GM18520 (cell line): ENCODE measurements around the gene IL13.
"Not testable (repeated sequence)": the region's sequence is repeated elsewhere in the genome, so short reads cannot be mapped to it uniquely, and the experiment has no call there.

Experiments
- ATAC-seq: cut with Tn5 transposase; IDR thresholded peaks from one replicate; pipeline ENCODE4 v1.9.1; 2021; ENCODE audit not compliant: unreplicated experiment

The IL13 gene

DNA sequence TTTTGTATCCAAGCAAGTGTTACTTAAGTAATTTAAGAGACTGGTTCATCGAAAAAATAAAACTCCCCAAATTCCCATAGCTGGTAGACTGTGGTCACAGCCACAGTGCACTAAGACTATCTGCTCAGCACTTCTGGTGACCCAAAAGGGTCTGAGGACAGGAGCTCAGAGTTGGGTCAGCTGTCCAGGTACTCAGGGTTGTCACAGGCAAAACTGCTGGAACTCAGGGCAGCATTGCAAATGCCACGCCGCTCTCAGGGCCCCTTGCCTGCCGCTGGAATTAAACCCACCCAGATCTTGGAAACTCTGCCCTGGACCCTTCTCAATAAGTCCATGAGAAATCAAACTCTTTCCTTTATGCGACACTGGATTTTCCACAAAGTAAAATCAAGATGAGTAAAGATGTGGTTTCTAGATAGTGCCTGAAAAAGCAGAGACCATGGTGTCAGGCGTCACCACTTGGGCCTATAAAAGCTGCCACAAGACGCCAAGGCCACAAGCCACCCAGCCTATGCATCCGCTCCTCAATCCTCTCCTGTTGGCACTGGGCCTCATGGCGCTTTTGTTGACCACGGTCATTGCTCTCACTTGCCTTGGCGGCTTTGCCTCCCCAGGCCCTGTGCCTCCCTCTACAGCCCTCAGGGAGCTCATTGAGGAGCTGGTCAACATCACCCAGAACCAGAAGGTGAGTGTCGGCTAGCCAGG is at the start of gene IL13:
TSS of gene IL13 (plus strand) at position 498 of the 705 bp plus-strand sequence. CDS start at position 512, 14 bp downstream.
- no peak for ATAC-seq

DNA sequence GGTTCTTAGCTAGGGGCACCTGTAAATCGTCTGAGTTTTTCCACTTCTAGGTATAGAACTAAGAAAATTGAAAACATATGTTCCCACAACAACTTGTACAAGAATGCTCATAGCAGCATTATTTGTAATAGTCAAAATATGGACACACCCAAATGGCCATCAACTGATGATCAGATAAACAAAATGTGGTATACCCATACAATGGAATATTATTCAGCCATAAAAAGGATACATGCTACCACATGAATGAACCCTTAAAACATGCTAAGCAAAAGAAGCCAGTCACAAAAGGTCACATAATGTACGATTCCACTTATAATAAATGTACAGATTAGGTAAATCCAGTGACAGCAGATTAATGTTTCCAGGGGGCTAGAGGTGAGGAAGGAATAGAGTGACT is 46.0 kb upstream of the IL13 start:
- ATAC-seq, result no peak

DNA sequence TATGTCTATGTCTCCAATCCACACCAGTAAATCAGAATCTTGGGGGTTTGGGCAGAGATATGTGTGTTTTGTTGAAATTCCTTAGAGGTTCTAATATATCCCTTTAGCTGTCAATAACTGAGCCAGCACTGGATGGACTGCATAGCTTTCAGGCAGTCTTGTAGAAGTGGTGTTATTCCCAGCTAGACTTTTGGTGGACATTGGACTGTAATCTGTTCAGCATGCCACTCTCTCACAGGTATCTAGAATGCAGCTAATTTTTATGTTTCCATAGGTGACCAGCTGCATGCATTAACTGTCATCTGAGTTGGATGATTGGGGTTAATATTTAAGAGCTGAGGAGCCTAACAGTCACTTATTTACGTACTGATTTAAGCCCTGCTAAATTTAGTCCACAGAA is 45.1 kb upstream of the IL13 start:
- no peak for ATAC-seq

DNA sequence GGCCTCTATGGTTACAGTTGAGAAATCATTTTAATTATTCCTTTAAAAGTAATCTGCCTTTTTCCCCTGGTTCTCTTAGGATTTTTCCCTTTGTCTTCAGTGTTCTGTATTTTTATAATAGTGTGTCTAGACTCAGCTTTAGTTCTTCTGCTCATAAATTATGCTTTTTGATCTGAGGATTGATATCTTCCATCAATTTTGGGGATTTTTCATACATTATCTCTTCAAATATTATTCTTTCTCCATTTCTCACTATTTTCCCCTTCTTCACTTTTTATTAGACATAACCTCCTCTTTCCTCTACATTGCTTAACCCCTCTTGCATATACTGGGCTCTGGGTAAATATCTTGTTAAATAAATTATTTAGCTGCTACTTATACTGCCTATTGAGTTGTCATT is 36.3 kb upstream of the IL13 start:
- ATAC-seq, result no peak

DNA sequence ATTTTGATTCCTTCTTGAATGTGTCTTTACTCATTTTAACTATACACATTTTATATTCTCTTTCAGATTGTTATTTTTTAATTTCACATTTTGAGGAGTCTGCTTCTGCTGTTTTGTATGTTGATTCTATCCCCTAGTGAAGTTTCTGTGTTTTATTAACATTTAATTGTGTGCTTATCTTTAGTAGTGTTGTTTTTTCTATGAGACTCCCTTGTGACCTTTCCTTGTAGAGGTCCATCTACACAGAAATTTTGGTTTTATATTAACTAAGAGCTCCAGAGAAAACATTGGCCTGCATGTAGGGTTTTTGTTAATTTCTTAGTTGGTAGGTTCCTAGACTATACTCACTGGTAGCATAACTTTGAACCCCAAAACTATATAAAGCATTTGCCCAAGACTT is 35.4 kb upstream of the IL13 start:
- no peak for ATAC-seq

DNA sequence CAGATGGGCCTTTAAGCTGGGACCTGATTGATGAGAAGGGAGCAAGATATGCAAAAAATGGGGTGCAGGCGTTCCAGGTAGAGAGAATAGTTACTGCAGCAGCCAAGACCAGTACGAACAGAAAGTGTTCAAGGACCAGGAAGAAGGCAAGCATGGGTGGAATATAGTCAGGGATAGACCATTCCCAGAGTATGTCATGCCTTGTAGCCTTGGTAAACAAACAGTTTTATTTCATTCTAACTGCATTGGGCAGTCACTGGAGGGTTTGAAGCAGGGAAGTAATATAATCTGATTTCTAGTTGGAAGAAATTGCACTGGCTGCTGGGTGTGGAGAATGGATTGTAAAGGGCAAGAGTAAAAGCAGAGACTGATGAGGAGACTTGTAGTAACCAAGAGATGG is 30.5 kb upstream of the IL13 start:
- no peak for ATAC-seq

DNA sequence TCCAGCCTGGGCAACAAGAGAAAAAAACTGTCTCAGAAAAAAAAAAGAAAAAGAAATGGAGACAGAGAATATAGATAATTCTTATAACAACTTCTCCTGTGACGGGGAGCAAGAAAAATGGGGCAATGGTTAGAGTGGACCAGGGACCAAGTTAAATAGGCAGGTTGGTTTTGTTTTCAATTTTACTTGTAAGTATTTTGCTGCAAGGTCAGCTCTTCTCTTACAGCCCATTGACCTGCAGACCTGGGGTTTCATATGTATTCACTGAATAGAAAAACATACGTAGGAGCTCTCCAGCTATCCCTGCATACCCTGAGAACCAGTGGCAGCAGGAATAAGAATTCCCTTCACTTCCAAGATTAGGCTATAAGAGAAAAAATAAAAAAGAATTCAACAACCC is 29.2 kb upstream of the IL13 start:
- no peak for ATAC-seq

DNA sequence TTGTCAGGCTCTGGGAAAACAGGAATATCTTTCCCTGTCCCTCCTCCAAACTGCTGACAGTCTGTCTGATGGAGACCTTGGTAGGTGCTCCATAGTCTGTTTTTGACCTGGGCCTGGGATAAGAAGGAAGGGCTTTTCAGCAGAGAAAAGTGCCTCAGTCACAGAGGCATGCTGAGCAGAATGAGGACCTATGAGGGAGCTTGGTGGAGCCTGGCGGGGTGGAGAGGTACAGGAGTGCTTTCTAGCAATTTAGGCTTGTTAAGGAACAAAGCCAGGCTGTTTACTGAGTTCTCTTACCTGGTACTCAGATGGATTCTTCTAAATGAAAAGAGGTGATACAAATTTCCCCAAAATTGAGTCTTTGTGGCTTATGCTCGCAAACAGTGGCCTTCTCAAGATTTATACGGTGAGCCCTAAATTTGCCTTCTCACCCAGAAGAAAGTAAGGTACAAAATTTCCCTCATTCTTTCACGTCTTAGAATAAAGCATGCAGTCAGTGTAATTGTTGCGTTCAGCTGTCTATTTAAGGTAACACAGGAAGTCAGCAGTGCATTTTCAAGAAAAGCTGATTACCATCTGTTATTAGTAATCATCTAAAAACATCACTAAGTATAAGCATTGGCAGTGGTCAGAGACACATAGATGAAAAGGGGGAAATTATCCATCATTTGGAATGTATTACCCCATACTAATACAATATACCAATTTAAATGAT is 28.6 kb upstream of the IL13 start:
- ATAC-seq, result peak; percentile 70

DNA sequence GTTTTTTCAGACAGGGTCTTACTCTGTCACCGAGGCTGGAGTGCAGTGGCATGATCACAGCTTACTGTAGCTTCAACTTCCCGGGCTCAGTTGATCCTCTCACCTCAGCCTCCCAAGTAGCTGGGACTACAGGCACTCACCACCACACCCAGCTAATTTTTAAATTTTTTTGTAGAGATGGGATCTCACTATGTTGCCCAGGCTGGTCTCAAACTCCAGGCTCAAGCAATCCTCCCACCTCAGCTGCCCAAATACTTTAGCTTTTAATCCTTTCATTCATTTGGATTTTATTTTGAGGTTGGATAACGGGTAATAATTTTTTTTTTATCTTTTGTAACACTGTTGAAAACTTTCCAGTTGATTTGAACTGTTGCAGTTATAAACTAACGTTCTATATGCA is 24.4 kb upstream of the IL13 start:
- not testable (repeated sequence) for ATAC-seq

DNA sequence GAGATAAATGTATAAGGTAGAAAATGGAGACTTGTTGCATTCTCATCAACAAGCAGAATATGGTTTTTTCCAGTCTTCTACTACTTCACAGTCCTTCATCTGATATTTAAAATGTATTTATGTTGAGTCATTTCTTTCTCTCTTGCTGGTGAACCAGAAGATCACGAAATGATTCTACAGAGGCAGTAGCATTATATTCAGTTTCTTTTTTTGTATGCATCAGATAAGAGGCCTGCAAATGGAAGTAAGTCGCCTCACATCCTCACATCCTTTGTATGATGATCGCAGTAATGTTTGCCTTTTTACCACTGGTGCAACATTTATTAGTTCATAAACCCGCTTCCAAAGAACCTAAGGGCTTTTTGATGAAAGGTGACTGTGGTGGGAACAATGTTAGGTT is 22.1 kb upstream of the IL13 start:
- ATAC-seq, result peak; percentile 71

DNA sequence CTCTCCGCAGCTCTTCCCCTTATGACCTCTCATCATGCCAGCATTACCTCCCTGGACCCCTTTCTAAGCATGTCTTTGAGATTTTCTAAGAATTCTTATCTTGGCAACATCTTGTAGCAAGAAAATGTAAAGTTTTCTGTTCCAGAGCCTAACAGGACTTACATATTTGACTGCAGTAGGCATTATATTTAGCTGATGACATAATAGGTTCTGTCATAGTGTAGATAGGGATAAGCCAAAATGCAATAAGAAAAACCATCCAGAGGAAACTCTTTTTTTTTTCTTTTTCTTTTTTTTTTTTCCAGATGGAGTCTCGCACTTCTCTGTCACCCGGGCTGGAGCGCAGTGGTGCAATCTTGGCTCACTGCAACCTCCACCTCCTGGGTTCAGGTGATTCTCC is 20.7 kb upstream of the IL13 start:
- no peak for ATAC-seq

DNA sequence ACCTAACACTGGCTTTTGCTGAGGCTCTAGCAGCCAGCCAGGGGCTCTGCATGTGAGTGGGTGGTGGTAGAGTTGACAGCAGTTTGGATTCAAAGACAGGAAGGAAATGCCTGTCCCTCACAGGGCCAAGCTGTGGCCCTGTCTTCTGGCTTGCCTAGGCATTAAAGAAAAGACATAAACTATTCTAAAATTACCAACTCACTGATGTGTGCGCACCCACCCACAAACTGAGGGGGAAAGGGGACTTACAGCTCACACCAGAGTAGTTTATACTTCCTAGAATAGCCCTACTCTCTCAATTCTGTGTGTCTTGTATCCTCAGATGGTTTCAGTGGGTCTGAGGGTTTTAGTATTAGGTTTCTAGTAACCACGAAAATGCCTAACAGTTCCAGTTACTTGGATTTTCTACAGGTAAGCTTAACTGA is 18.3 kb upstream of the IL13 start:
- ATAC-seq, result no peak

DNA sequence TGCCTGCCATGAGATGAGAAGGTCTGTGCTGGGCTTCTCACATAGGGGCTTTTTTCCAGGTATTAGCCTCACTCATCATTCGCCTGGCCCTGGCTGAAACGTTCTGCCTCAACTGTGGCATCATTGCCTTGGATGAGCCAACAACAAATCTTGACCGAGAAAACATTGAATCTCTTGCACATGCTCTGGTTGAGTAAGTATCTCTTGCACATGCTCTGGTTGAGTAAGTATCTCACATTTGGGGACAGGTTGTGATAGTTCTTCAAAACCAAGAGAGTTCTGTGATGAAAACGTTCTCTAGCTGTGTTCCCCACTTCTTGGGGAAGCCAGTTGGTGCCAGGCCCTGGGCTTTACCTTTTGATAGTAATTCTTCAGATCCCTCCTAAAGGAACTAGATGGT is 17.4 kb upstream of the IL13 start:
- ATAC-seq, result no peak

DNA sequence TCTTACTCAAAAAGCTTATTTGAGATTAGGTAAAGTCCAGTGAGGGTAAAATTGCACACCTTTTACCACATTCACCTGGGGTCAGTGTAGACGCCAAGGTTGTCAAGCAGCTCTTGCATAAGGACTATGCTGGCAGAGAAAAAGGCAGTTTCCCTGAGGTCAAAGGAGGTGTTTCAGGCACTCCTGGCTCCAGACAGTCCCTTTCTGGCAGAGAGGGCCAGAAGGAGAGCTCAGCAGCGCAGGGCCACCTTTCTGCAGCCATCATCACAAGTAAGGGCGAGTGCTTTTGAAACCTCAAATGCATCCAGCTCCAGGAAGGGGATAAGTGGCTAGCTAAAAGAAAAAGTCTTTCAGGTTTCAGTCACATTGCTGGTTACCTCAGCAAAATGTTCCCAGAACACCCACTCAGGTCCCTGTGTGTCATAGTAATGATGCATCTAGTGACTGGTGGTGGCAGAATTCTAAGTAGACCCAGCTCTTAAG is 16.7 kb upstream of the IL13 start:
- ATAC-seq, result no peak

DNA sequence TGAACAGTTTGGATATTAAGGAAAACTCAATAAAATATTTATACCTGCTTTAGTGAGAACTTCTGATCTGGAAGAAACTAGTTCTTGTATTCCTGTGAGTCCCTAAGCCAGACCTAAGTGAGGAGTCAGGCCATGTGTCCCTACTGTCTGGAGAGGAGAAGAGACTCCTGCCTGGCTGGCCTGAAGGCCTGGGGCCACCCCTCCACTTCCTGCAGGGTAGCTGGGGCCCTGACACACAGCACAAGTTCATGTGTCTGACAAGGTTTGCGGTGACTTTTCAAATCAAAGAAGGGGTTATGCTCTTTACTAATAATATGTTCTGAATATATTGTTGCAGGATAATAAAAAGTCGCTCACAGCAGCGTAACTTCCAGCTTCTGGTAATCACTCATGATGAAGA is 16.1 kb upstream of the IL13 start:
- no peak for ATAC-seq

DNA sequence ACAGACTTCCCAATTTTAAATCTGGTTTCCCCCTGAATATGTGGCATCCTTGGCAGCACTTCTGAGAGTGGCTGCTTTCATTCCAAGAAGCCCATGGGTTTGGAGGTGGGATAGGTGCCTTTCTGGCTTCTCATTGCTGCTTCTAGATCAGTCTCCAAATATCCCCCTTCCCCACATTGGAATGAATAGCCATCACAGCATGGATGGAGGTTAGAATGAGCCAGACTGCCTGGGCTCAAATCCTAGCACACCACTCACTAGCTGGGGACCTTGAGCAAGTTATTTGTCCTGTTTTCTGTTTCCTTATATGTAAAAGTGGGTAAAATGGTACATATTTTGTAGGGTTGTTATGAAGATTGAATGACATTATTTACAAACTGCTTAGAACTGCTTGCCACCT is 13.8 kb upstream of the IL13 start:
- no peak for ATAC-seq

DNA sequence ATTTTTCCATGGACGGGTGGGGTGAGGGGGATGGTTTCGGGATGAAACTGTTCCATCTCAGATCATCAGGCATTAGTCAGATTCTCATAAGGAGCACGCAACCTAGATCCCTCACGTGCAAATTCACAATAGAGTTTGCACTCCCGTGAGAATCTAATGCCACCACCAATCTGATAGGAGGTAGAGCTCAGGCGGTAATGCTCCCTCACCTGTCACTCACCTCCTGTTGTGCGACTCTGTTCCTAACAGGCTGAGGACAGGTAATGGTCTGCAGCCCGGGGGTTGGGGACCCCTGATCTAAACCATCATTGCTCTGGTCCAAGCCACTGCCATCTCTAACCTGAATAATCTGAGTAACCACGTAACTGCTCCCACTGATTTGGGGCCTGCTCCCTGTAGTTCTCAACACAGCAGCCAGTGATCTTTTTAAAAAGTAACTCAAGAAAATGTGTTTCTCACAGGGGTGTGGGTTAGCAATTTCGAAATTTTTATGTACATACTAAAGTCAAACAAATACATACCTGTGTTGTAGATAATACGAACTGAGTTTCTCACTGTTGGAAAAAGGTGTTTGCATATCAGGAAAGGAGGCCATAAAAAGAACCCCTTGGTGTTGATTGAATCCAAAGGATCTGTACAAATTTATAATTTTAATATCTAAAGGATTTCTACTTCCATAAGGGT is 11.2 kb upstream of the IL13 start:
- no peak for ATAC-seq

DNA sequence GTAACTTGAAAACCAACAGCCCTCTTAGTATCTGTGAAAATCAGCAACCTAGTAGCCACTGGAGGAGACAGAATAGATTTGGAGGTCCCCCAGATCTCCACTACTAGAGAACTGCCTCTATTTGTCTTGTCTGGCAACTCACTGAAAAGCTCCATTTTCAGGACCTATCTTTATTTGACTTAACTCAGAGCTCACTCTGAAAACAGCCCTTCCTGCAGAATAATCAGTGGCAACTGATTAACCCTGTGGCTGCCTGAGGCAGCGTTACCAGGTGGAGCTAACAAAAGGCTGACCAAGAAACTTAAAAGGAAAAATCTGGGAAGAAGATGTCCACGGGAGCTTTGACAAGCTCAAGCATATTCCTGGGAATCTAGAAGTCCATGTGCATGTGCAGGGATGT is 10.5 kb upstream of the IL13 start:
- ATAC-seq, result no peak

DNA sequence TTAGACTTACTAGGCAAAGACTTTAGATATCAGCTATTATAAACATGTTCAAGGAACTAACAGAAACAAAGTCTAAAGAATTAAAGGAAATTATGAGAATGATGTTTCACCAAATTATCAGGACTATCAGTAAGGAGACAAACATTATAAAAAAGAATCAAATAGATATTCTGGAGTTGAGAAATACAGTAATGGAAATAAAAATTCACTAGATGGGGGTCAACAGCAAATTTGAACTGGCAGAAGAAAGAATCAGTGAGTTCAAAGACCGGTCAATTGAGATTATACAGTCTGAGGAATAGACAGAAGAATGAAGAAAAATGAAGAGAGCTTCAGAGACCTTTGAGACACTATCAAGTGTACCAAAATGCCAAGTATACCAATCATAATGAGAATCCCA is 9.6 kb upstream of the IL13 start:
- ATAC-seq, result no peak

DNA sequence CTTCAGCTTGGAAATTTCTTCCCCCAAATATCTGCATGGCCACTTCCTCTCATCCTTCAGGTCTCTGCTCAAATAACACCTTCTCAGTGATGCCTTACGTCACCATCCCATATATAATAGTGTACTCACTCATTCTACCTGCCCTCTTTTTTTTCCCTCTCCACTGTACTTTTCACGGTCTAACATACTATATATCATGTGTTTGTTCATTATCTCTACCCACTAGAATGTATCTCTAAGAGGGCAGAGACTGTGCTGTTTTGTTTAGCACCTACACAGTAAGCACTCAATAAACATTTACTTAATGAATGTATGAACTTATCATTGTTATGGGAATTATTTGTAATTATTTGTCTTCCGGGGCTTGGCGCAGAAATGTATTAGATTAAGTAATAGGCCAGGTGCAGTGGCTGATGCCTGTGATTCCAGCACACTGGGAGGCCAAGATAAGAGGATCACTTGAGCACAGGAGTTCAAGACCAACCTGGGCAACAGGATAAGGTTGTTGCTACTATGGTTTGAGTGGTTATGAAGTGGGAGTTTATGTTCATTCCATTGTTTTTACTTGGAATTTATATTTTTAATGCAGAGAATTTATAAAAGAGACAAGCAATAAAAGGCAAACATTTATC is 6.0 kb upstream of the IL13 start:
- no peak for ATAC-seq

DNA sequence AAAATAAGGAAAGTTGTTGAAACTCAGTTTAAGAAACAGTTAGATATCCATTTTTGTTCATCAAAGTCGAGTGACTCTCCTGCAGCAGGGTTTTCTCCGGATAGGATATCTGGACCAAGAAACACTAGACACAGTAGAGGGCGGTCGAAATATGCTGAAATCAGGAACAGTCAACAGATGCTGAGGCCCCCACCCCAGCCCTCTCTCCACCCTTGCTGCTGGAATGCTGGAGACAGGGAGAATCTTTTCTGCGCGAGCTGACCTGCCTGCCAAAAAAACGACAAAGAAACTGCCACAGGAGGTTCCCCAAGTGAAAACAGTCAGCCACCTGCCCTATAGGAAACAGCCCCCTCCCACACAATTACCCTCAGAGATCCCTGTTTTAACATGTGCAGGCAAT is 4.3 kb upstream of the IL13 start:
- no peak for ATAC-seq
